Neural crest cell (in vitro differentiated cells): ENCODE results near the gene SUSD1. TPM values are rescaled to one million over a fixed set of nuclear protein-coding genes. Genes with fewer than 3 reads are reported as not detected.

Source experiments
- DNase-seq: peaks from one replicate; pipeline ENCODE4 v3.0.0; 2021; ENCODE audit warnings: low read depth, mixed read lengths, low spot score
- H3K27ac Mint-ChIP-seq: one replicate; pipeline ENCODE4 v1.8.0; 2021; ENCODE audit warnings: mild to moderate bottlenecking, mixed read lengths; ENCODE audit not compliant: unreplicated experiment
- H3K27me3 Mint-ChIP-seq: 2 replicates; pipeline ENCODE4 v1.8.0; 2021; ENCODE audit warnings: low read depth, mild to moderate bottlenecking, mixed read lengths
- H3K36me3 Mint-ChIP-seq: 2 replicates; pipeline ENCODE4 v1.8.0; 2021; ENCODE audit warnings: low read depth, mild to moderate bottlenecking, mixed read lengths
- H3K4me1 Mint-ChIP-seq: 2 replicates; pipeline ENCODE4 v1.8.0; 2021; ENCODE audit warnings: mixed read lengths
- H3K4me3 Mint-ChIP-seq: one replicate; pipeline ENCODE4 v1.8.0; 2021; ENCODE audit warnings: mild to moderate bottlenecking, mixed read lengths
- H3K9me3 Mint-ChIP-seq: 2 replicates; pipeline ENCODE4 v1.8.0; 2021; ENCODE audit warnings: mixed read lengths
- total RNA-seq: library from RNA; stranded (reverse); gene quantifications from 2 replicates; pipeline ENCODE4 v1.2.1, GENCODE V29; 2021
- TF ChIP-seq, protein P1 (sequence below): fragments of 200-600 bp; sonication (generic); conservative IDR thresholded peaks from 2 replicates; pipeline ENCODE4 v1.5.0; 2021; ENCODE audit warnings: antibody characterized with exemption, mild to moderate bottlenecking

SUSD1 gene
- total RNA-seq, 1 donor from 2014 or later: 22.6 TPM

GRCh38 chr9:112051812-112052211, 123.3 kb downstream of the SUSD1 start:
- Mint-ChIP-seq H3K4me3 (no peak overlapping the region), H3K36me3 (peaks cover 29% of the 10 kb centered on the region), H3K9me3 (peaks cover 3% of the 10 kb centered on the region), H3K4me1 (no peaks in the 10 kb centered on the region), H3K27me3 (no peaks in the 10 kb centered on the region), H3K27ac (no peak overlapping the region)
- no peak for DNase-seq
- TF ChIP-seq, protein P1, sequence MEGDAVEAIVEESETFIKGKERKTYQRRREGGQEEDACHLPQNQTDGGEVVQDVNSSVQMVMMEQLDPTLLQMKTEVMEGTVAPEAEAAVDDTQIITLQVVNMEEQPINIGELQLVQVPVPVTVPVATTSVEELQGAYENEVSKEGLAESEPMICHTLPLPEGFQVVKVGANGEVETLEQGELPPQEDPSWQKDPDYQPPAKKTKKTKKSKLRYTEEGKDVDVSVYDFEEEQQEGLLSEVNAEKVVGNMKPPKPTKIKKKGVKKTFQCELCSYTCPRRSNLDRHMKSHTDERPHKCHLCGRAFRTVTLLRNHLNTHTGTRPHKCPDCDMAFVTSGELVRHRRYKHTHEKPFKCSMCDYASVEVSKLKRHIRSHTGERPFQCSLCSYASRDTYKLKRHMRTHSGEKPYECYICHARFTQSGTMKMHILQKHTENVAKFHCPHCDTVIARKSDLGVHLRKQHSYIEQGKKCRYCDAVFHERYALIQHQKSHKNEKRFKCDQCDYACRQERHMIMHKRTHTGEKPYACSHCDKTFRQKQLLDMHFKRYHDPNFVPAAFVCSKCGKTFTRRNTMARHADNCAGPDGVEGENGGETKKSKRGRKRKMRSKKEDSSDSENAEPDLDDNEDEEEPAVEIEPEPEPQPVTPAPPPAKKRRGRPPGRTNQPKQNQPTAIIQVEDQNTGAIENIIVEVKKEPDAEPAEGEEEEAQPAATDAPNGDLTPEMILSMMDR: no peak

GRCh38 chr9:112050544-112051475, 124.3 kb downstream of the SUSD1 start:
- Mint-ChIP-seq H3K27ac (no peak overlapping the region), H3K27me3 (no peaks in the 10 kb centered on the region), H3K4me3 (no peak overlapping the region), H3K9me3 (peaks cover 3% of the 10 kb centered on the region), H3K36me3 (peaks cover 29% of the 10 kb centered on the region), H3K4me1 (no peaks in the 10 kb centered on the region)
- no peak for DNase-seq
- TF ChIP-seq, protein P1: no peak

GRCh38 chr9:112049811-112050516, 125.1 kb downstream of the SUSD1 start:
- Mint-ChIP-seq H3K27ac (no peak overlapping the region), H3K9me3 (peaks cover 3% of the 10 kb centered on the region), H3K27me3 (no peaks in the 10 kb centered on the region), H3K36me3 (peaks cover 29% of the 10 kb centered on the region), H3K4me3 (no peak overlapping the region), H3K4me1 (no peaks in the 10 kb centered on the region)
- TF ChIP-seq, protein P1: no peak
- no peak for DNase-seq

GRCh38 chr9:112048924-112049691, 126.0 kb downstream of the SUSD1 start:
- DNase-seq: no peak
- Mint-ChIP-seq H3K27me3 (no peaks in the 10 kb centered on the region), H3K36me3 (peaks cover 26% of the 10 kb centered on the region), H3K4me1 (no peaks in the 10 kb centered on the region), H3K4me3 (no peak overlapping the region), H3K9me3 (peaks cover 3% of the 10 kb centered on the region), H3K27ac (no peak overlapping the region)
- TF ChIP-seq, protein P1: no peak

DNA sequence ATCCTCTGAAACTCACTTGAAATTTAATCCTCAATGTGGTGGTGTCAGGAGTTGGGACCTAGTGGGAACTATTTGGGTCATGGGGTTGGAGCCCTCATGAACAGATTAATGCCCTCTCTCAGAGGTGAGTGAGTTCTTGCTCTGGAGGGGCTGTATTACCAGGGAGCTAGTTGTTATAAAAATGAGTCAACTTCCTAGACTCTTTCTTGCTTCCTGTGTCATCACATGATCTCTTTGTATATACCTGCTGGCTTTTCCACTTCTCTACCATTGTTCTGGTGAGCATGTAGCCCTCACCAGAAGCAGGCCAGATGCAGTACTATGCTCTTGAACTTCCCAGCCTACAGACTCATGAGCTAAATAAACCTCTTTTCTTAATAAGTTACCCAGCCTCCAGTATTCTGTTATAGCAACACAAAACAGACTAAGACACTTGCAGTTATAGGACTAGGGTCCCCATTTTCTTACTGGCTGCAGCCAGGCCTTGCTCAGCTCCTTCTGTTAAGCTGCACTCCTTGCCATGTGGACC, 127.5 kb downstream of the SUSD1 start:
- no peaks in the 10 kb centered on the region for H3K9me3 Mint-ChIP-seq
- H3K4me3 Mint-ChIP-seq: no peak overlapping the region
- H3K27ac Mint-ChIP-seq: no peak overlapping the region
- no peaks in the 10 kb centered on the region for H3K4me1 Mint-ChIP-seq
- H3K27me3 Mint-ChIP-seq: no peaks in the 10 kb centered on the region
- DNase-seq: no peak
- H3K36me3 Mint-ChIP-seq: peaks cover 18% of the 10 kb centered on the region
- TF ChIP-seq, protein P1: no peak
